SKM-1 (cell line): ENCODE results near the gene MIEF2.
"Not testable (repeated sequence)": the region's sequence is repeated elsewhere in the genome, so short reads cannot be mapped to it uniquely, and the experiment has no call there.

Experiments used
- DNase-seq: peaks from one replicate; lab custom pipeline; 2025; ENCODE audit not compliant: unreplicated experiment; lab: John Stamatoyannopoulos, UW

MIEF2 gene, protein sequence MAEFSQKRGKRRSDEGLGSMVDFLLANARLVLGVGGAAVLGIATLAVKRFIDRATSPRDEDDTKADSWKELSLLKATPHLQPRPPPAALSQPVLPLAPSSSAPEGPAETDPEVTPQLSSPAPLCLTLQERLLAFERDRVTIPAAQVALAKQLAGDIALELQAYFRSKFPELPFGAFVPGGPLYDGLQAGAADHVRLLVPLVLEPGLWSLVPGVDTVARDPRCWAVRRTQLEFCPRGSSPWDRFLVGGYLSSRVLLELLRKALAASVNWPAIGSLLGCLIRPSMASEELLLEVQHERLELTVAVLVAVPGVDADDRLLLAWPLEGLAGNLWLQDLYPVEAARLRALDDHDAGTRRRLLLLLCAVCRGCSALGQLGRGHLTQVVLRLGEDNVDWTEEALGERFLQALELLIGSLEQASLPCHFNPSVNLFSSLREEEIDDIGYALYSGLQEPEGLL

DNA sequence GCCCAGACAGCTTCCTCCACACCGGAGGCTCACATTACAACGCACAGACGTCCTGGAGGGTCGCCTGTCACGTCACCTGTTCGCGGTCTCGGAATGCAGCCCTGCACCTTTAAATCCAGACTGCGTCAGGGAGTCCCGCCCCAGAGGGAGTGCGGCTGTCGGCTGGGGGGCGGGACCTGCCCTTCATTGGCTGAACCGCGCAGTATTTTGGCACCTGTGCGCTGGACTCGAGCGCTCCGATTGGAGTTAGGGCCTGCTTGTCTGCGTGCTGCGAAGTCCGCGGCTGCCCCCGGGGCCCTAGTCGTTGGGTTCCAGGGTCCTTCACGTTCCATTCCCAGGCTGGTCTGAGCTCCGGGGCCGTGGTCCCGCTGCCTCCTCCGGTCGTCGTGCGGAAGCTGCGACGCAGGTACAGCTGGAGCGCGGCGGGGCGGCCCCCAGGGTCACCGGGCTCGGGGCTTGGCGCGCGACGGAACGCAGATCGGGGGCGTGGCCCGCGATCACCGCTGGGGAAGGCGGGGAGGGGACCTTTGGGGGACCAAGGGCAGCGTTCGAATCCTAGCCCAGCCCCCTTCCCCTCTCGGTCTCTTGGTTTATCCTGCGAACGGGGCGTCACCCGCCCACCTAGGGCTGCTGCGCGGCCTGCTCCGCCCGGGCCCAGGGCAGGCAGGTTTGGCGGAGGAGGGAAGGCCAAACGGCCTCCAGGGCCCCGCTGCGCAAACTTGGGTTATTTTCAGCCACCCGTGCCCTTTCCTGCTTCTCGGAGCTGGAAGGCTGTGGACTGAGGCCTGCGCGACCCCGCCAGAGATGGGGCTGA, at the start of gene MIEF2:
Gene MIEF2, plus strand, starts transcription at position 331 of the 814 bp plus-strand sequence. CDS start 2,059 bp downstream, outside the sequence.
- peak; percentile 86 for DNase-seq

DNA sequence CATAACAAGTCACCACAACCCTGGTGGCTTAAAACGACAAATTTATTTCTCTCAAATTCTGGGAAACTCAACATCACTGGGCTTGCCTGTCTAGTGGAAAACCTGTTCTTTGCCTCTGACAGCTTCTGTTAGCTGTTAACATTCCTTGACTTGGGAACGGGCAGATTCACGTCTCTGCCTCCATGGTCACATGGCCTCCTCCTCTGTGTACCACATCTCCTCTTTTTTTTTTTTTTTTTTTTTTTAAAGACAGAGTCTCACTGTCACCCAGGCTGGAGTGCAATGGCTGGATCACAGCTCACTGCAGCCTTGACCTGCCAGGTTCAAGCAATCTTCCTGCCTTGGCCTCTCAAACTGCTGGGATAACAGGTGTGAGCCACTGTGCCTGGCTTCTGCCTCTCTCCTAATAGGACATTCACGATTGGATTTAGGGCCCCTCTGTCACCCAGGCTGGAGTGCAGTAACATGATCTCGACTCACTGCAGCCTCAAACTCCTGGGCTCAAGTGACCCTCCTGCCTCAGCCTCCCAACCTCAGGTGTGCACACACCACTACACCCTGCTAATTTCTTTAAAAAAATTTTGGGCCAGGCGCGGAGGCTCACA, 46.7 kb upstream of the MIEF2 start:
- DNase-seq: no peak

DNA sequence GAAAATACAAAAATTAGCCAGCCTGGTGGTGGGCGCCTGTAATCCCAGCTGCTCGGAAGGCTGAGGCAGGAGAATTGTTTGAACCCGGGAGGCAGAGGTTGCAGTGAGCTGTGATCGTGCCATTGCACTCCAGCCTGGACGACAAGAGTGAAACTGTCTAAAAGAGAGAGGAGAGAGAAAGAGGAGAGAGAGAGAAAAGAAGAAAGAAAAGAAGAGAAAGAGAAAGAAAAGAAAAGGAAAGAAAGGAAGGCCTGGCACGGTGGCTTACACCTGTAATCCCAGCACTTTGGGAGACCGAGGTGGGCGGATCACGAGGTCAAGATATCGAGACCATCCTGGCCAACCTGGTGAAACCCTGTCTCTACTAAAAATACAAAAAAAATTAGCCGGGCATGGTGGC, 43.6 kb upstream of the MIEF2 start:
- DNase-seq: not testable (repeated sequence)

DNA sequence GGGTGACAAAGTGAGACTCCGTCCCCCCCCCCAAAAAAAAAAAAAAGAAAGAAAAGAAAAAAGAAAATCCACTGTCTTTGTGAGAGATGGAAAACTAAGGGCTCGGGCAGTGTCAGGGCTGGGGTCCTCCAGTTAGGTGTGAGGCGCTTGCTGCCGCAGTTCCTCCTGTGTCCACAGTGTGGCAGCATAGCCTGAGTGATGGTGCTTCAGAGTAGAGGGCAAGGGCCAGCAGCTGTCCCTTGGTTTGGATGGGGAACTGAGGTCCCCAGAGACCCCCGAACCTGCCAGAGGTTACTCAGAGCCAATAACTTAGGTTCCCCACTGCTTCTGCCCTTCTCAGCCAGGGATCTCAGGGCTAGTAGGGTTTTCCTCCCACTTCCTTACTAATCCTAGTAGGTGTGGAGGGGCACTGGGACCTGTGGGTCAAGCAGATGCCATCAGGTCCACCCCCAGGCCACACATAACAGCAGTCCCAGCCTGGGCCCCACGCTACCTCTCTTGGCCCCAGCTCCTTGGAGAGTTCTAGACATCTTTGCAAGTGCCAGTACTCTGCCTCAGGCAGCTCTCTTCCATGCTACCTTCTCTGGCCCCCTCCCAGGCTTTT, 42.9 kb upstream of the MIEF2 start:
- peak; percentile 40 for DNase-seq

DNA sequence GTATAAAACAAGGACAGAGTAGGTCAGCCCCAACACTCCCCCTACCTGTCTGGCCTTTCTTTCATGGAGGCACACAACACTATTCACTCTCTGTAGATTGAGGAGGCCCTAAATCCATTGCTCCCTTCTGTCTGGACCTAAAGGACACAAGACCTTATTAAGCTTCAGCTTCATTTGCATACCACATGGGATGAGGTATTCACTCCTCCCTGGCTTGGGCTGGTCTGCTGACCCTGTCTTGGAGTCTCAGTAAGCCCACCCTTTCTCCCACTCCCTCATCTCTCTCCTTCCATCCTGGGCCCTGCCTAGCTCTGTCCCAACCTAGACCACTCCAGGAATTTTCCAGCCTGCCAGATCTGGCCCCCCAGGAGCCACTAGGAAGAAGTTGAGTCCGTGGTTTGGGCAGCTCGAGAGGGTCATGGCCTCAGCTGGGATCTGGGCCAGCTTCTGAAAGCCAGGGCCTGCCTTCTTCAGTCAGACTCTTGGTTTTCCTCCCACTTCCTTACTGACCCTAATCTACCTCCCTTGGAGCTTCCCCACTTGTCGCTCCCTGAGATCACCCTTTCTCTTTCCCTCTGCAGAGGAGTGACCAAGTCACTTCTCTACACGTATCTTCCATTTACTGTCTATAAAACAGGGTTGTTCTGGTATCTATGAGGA, 41.6 kb upstream of the MIEF2 start:
- no peak for DNase-seq

DNA sequence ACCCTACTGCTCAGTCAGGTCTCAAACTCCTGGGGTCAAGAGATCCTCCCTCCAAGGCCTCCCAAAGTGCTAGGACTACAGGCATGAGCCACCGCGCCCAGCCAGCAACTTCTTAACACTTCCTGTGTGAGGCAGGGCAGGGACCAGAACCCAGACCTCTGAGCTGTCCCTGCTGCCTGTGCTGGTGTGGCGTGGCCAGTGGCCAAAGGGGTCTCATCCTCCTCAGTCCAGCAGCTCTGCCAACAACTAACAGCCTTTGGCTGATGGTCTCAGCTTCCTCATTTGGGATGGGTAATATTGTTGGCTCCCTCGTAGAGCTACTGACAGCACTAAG, 36.4 kb upstream of the MIEF2 start:
- DNase-seq: no peak

DNA sequence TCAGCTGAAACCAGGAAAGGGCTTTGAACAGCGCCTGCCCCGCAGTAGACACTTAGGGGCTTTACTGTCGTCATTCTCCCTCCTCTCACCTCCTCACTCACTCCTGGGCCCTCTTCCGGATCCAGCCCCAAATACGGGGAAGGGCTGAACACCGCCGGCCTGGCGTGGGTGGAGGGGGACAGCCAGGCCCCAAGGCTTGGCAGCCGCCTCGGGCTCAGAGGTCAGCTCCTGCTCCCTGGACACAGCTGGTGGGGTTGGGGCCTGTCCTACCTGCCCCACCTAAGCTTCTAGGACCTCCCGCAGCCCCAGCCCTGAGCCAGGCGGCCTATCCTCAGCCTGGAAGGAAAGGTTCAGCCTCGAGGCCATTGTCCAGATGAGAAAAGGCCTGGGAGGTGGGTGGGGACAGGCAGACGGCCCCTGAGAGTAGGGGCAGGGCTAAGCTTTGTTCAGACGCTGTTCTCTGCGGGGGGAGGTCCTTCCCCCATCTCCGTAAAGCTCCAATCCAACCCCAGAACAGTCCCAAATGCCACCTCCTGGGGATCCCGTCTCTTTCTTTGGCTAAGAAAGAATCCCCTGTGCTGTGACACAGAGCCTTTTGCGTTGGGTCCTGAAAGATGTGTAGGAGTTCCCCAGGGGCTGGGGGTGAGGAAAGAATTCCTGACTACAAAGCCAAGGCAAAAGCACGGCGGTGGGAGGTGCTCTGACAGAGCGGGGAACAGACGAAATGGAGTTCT, 35.9 kb upstream of the MIEF2 start:
- no peak for DNase-seq

DNA sequence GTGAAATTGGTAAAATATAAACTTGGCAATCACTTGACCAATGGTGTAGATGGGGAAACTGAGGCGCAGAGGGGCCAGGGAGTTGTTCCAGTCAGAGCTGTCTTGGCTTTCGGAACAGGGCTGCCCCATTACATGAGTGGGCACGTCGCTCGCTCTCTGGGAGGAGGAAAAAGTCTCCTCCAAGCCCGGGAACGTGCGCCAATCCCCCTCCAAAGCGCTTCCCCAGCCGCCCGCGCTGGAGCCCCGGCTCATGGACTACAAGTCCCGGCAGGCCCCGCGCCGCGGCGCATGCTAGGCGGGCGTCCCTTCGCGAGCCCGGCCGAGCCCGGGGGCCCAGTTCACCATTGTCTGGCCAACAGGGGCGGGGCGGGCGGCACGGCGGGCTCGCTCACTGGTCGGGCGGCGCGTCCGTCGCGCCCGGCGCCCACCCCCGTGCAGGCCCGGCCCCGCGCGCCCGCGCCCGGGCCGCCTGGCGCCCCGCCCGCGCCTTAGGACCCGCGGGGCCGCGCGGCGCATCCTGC, 35.3 kb upstream of the MIEF2 start, which contains the start of gene LLGL1:
Gene LLGL1, plus strand, starts transcription at position 515 of the 521 bp plus-strand sequence. CDS start 48 bp downstream, outside the sequence.
- DNase-seq: peak; percentile 78

DNA sequence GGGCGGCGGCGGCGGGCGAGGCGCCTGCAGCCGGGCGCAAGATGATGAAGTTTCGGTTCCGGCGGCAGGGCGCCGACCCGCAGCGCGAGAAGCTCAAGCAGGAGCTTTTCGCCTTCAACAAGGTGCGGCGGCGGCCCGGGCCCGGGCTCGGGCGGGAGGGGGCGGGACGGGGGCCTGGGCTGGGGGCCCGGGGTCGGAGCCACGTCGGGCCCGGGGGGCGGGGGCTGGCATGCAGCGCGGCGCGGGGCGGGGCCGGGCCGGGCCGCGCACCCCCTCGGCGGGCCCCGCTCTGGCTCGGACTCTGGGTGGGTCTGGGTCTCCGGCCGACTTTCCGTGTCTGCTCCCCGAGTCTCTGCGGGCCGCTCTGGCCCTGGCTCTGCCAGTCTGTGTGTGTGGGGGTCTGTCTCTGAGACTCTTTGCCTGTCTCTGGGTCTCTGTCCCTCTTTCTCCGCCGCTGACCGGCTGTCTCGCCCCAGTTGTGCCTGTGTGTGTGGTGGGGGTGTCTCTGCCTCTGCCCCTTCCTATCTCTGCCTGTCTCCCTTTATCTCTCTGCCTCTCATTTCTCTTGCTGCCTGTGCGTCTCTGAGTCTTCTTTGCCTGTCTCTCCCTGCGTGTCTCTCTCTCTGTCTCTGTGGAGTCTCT, 34.7 kb upstream of the MIEF2 start:
- DNase-seq: no peak

DNA sequence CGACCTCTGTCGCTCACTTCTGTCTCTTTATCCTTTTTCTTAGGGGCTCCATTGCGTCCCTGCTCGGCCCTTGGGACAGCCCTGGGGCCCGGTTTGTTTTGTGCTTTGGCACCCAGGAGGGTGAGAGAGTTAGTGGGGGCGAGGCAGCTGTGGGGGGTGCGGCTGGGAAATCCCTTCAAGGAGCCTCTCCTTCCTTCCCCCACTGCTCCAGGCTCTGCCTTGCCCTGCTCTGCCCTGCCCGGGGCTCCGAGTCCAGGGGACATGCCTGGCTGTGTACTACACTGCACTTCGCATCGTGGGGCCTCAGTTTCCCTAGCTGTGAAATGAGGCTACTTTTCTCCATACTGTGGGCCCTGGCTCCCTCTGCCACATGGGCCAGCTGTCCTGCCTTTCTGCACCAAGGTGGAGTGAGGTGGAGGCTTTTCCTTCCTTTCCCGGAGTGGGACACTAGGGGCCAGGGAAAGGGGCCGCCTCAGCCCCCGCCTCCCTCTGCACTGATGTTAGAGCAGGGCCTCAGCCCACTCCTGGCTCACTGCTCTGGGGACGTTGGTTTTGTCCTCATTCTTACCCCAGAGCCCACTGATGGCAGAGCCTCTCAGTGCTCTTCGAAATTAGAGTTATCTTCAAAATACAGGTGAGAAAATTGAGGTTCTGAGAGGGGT, 34.0 kb upstream of the MIEF2 start:
- DNase-seq: no peak

DNA sequence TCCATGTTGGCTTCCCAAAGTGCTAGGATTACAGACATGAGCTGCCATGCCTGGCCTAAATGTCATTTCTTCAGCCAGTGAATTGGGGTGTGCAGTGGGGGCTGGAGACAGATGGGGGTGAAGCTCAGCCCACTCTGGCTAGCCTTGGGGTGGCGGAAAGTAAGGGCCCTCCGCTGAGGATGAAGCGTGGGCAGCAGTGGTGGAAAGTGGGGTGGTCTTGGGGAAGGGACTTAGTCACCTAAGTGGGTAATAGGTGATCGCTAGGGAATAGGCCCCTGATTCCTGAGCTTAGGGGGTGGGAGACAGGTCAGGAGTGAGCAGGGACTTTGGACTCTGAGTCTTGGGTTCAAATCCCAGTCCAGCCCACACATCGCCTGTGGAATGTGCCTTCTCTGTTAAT, 32.8 kb upstream of the MIEF2 start:
- no peak for DNase-seq

DNA sequence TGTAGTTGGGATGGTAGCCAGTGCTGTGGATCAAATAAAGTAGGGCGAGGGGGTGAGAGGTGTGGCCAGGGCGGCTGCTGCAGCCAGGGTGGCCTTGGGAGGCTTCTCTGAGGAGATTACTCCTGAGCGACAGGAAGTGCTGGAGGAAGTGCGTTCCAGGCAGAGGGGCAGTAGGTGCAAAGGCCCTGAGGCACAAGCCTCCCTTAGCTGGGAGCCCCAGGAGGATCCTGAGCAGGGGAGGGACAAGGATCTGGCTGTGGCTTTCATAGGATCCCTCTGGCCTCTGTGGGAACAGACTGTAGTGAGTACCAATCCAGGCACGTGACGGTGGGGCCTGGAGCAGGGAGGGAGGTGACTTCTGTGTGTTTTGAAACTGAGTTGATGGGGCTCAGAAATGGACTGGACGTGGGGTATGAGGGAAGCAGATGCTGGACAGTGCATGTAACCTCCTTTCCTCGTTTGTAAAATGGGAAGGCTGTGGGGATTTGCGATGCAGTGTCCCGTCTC, 32.2 kb upstream of the MIEF2 start:
- no peak for DNase-seq

DNA sequence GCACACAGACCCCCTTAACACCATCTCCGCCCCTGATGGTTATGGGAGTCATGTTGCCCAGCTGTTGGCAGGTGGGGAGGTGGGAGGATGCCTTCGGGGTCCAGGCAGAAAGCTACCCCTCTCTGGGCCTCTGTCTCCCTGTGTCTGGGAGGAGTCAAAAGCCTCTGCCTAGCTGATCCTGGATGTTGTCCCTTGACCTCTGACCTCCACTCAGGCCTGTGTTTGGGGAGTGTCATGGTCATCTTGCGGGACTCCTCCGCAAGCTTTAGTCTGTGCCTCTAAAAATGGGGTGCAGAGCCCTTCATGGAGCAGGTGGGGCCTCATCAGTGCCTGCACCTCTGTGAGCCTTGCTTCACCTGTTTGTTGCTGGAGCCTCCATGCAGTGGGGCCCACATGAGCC, 31.2 kb upstream of the MIEF2 start:
- no peak for DNase-seq

DNA sequence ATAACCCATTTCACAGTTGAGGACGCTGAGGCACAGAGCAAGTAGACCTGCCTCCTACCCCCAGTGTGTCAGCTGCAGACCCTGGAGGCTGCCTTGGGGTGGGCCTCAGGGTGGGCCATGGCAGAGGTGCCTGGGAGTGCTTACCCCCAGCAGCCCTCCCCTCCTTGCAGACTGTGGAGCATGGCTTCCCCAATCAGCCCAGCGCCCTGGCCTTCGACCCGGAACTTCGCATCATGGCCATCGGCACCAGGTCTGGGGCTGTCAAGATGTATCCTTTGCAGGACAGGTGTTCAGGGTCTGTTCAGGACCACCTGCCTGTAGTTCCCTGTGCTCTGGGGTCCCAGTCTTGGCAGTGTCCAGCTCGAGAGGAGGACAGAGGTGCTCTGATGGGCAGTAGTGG, 30.7 kb upstream of the MIEF2 start:
- DNase-seq: no peak

DNA sequence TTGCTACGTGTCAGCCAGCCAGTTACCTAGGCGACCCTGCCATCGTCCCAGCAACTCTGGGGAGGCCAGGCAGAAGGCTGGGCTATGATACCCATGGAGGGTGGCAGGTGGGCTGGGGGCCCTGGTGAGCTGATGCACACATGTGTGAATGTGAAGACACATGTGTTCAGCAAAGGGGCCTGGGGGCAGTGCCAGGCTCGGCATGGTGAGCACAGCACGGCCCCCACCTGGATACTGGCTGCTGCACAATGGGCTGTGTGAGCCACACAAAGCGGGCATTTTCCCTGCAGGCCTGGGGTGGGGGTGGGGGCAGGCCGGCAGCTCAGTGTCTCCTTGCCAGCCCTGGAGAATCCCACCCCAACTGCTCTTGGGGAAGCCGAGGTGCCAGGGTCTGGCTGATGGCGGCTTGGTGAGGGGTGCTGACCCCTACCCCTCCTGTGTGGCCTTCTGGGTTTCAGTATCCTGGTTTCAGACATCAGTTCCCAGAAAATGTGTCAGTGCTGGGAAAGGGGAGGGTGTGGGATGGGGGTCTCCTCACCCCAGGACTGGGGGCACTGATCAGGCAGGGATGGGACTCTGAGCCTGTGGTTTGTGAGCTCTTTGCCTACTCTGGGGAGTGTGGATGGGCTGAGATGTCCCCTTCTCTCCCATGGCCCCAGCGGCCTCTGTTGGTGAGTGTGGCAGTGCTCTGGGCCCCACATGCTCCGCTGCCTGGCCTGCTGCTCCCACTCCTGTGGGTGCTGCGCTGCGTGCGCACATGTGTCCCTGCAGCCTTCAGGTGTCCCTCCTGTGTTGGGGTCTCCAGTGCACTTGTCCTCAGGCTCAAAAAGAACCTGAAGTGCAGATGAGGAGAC, 29.9 kb upstream of the MIEF2 start:
- DNase-seq: no peak

DNA sequence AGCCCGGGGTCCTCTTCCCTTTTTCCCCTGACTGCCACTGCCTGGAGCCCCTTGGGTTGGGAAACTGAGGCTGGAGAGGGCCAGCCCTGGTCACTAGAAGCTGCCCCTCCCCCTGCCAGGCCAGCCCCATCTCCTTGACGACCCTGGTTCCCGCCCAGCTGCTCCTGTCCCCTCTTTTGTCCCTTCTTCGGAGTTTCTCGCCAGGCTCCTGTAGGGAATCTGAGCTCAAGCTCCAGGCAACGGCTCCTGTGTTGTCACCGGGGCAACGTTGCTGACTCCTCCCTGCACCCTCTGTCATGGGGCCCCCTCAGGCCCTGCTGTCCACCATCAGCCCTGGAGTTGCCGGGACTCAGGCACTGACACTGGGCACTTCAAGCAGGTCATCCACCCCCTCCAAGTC, 29.3 kb upstream of the MIEF2 start:
- no peak for DNase-seq

DNA sequence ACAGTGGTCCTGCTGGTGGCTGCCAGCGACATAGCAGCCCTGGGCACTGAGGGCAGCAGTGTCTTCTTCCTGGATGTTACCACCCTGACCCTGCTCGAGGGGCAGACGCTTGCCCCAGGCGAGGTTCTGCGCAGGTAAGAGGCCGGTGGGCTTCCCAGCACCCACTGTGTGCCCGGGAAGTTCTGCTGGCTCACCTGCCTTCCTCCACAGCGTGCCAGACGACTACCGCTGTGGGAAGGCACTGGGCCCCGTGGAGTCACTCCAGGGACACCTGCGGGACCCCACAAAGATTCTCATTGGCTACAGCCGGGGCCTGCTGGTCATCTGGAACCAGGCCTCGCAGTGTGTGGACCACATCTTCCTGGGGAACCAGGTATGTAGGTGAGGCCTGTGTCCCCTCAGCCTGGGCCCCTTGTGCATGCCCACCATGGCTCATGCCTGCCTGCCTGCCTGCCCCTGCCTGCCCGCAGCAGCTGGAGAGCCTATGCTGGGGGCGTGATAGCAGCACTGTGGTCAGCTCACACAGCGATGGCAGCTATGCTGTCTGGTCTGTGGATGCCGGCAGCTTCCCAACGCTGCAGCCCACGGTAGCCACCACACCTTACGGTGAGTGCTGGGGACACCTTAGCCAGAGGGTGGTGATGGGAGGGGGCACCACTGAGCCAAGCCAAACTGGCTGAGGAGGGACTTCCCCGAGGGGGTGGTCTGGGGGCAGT, 26.5 kb upstream of the MIEF2 start:
- DNase-seq: no peak
